Measurements from ENCODE around the gene LRRC26.

GRCh38 chr9:137201205-137201868 lies 31.5 kb upstream of the LRRC26 start:
- no peak for TF ChIP-seq TAF1 (IDR thresholded peaks at IDR 0.05; ENCODE audit: borderline replicate concordance, low read depth, low read length)
- no peak for TF ChIP-seq POLR2A (IDR thresholded peaks at IDR 0.05; ENCODE audit: low read depth, low read length)
- TF ChIP-seq POLR2AphosphoS5 (IDR thresholded peaks at IDR 0.05; ENCODE audit: low read depth, low read length) = no peak
